ENCODE measurements around the gene RPL4. TPM values are rescaled to one million over a fixed set of nuclear protein-coding genes. Genes with fewer than 3 reads are reported as not detected.

The RPL4 gene
- total RNA-seq, 4 donors from 2014 or later, result 2,301 to 6,298 (median 4,986) TPM

GRCh38 chr15:66489179-66489791, 15.4 kb downstream of the RPL4 start:
- TF ChIP-seq CTCF (IDR thresholded peaks at IDR 0.05) (no peak), POLR2A (IDR thresholded peaks at IDR 0.05) (no peak)
- Histone ChIP-seq H3K9me3 (no peaks in the 10 kb centered on the region), H3K4me1 (no peaks in the 10 kb centered on the region), H3K4me3 (no peak overlapping the region), H3K27me3 (no peaks in the 10 kb centered on the region), H3K27ac (no peak overlapping the region), H3K36me3 (no peaks in the 10 kb centered on the region)
- no peak for DNase-seq
- intact Hi-C loops (cut with DNase I; ENCODE audit: low total_unique reads), result no loop called here

GRCh38 chr15:66488525-66488924, 16.1 kb downstream of the RPL4 start:
- DNase-seq, result no peak
- Histone ChIP-seq H3K4me3 (no peak overlapping the region), H3K36me3 (no peaks in the 10 kb centered on the region), H3K9me3 (no peaks in the 10 kb centered on the region), H3K27me3 (no peaks in the 10 kb centered on the region), H3K27ac (no peak overlapping the region), H3K4me1 (no peaks in the 10 kb centered on the region)
- intact Hi-C loops (cut with DNase I; ENCODE audit: low total_unique reads), result no loop called here
- TF ChIP-seq POLR2A (IDR thresholded peaks at IDR 0.05) (no peak), CTCF (IDR thresholded peaks at IDR 0.05) (no peak)

GRCh38 chr15:66486887-66487286, 17.8 kb downstream of the RPL4 start:
- no peaks in the 10 kb centered on the region for H3K36me3 ChIP-seq
- H3K9me3 ChIP-seq, result no peaks in the 10 kb centered on the region
- no peaks in the 10 kb centered on the region for H3K4me1 ChIP-seq
- H3K27me3 ChIP-seq, result no peaks in the 10 kb centered on the region
- H3K4me3 ChIP-seq, result no peak overlapping the region
- no peak for TF ChIP-seq CTCF (IDR thresholded peaks at IDR 0.05)
- no peak for TF ChIP-seq POLR2A (IDR thresholded peaks at IDR 0.05)
- DNase-seq, result no peak
- no peak overlapping the region for H3K27ac ChIP-seq
- intact Hi-C loops (cut with DNase I; ENCODE audit: low total_unique reads), result no loop called here

DNA sequence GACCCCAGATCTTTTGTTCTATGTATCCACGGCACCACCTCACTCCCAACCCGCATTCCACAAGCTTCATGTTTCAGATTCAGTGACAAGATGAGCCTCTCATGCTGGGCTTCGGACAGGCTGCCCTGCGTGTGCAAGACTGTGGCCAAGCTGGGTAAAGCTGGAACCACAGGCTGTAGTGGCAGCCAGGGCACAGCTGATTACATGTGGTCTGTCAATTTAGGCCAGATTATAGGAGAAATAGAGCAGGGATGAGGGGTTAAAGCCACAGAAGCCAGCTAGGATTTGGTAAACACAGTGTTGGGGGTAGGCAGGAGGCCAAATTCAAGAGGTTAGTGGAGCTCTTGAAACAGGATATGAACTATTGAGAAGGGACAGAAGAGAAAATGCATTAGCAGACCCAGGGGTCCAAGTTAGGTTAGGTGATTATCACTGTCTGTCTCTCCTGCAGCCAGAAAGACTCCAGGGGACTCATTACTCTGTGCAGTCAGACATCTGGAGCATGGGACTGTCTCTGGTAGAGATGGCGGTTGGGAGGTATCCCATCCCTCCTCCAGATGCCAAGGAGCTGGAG, 20.0 kb downstream of the RPL4 start:
- no peaks in the 10 kb centered on the region for H3K27me3 ChIP-seq
- no peaks in the 10 kb centered on the region for H3K9me3 ChIP-seq
- TF ChIP-seq CTCF (IDR thresholded peaks at IDR 0.05) (no peak), POLR2A (IDR thresholded peaks at IDR 0.05) (no peak)
- no peak overlapping the region for H3K27ac ChIP-seq
- H3K4me3 ChIP-seq, result no peak overlapping the region
- H3K4me1 ChIP-seq, result no peaks in the 10 kb centered on the region
- DNase-seq, result no peak
- intact Hi-C loops (cut with DNase I; ENCODE audit: low total_unique reads), result no loop called here
- no peaks in the 10 kb centered on the region for H3K36me3 ChIP-seq

GRCh38 chr15:66483131-66483566, 21.5 kb downstream of the RPL4 start:
- Histone ChIP-seq H3K27me3 (no peaks in the 10 kb centered on the region), H3K36me3 (no peaks in the 10 kb centered on the region), H3K27ac (no peak overlapping the region), H3K4me1 (no peaks in the 10 kb centered on the region), H3K4me3 (no peak overlapping the region), H3K9me3 (no peaks in the 10 kb centered on the region)
- intact Hi-C loops (cut with DNase I; ENCODE audit: low total_unique reads), result no loop called here
- no peak for TF ChIP-seq CTCF (IDR thresholded peaks at IDR 0.05)
- TF ChIP-seq POLR2A (IDR thresholded peaks at IDR 0.05), result no peak
- no peak for DNase-seq

Data from uterus (tissue), 4 donors.